NOMO-1 treated with DMSO at 0.1 percent for 48 hours (cell line): ENCODE measurements around the gene PLCB3.

Experiments used
- DNase-seq: peaks from one replicate; lab custom pipeline; 2025; ENCODE audit not compliant: unreplicated experiment; lab: John Stamatoyannopoulos, UW

The PLCB3 gene

DNA sequence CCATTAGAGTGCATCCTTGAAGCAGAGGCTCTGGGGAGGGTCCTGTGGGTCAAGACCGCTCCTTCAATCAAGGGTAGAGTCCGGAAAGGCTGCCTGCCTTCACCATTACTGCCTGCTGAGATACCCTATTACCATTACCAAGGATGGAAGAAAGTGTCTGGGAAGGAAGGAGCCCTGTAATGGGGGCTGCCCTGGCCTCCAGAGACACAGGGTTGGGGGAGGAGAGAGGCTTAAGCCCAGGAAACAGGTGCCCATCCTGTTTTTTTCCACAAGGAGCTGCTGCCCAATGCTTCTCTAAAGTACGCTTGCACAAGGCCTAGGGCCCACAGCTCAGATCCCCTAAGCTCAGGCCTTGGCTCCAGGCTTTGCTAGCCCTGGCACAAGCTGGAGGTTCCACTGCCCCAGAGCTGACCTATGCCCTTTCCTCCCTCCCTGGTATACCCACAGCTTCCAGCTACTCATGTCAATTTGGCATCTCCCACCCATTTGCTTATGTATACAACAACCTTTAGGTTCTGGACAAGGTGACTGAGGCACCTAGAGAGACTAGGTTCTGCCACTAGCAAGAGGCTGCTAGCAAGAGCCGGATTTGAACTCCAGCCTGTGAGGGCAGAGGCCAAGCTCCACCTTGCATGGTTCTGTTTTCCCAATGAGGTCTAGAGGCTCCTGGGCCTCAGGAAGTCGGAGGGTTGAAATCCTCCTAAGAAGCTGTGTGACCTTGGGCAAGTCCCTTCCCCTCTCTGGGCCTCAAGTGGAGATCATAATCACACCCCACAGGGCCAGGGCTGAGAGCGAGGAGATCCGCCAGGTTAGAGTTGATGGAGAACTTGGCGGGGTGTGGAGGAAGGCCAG lies 1.5 kb upstream of the PLCB3 start:
- no peak for DNase-seq

GRCh38 chr11:64250415-64251015 lies 815 bp upstream of the PLCB3 start:
- DNase-seq = no peak

- DNase-seq = no peak
These were observed 348 bp downstream of the PLCB3 start for GRCh38 chr11:64251753-64252002.

DNA sequence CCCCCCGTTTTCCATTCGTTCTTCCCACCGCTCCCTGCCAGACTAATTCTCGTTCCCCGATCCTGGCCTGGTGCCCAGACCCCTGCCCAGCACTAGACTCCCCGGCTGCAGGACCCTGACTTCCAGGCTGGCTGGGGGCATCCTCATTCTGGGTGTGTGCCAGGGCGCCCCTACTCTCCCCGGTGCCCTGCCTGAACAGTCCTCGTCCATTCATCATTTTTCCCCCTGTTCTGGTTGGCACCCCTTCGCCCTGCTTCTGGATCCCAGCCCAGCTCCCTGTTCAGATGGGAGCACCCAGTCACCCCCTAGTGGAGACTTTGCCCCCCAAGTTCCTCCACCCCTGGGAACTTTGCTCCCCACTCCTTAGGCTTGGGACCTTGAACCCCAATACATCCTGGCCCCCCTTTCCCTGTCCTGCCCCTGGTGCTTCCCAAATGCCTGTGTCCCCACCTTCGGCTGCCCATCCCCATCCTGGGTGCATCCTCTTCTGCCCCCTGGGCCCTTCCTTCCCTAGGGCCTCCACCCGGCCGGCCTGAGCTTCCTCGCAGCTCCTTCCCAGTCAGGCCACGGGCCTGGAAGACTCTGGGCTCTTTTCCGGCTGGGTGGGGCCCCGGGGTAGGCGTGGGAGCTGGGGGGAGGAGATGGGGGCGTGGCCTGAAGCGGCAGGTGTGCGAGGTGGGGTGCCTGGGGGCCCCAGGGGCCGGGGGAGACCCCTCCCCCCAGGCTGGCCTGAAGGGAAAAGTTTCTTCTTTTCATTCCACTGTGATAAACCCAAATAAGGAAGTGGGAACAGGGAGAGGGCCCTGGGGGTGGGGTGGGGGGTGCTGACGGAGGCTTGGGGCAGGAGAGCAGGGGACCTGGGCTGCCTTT lies 908 bp downstream of the PLCB3 start:
- no peak for DNase-seq

- DNase-seq = no peak
These were observed 1.7 kb downstream of the PLCB3 start for GRCh38 chr11:64253043-64253442.

- no peak for DNase-seq
These were observed 2.2 kb downstream of the PLCB3 start for GRCh38 chr11:64253481-64253880.

DNA sequence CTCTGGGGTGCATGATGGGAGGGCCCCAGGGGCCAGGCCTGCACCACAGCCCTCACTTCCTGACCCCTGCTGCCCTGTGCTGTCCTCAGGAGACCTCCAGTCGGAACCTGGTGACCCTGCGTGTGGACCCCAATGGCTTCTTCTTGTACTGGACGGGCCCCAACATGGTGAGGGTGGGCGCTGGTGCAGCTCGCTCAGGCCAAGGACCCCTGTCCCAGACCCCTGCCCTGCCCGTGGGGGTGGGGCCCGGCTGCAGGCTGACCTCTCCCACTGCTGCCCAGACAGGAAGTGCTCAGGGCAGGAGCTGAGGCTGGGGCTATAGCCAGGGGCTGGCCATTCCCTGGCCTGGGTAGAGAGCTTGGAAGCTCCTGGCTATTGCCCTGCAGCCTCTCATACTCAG lies 3.0 kb downstream of the PLCB3 start:
- DNase-seq = no peak

DNA sequence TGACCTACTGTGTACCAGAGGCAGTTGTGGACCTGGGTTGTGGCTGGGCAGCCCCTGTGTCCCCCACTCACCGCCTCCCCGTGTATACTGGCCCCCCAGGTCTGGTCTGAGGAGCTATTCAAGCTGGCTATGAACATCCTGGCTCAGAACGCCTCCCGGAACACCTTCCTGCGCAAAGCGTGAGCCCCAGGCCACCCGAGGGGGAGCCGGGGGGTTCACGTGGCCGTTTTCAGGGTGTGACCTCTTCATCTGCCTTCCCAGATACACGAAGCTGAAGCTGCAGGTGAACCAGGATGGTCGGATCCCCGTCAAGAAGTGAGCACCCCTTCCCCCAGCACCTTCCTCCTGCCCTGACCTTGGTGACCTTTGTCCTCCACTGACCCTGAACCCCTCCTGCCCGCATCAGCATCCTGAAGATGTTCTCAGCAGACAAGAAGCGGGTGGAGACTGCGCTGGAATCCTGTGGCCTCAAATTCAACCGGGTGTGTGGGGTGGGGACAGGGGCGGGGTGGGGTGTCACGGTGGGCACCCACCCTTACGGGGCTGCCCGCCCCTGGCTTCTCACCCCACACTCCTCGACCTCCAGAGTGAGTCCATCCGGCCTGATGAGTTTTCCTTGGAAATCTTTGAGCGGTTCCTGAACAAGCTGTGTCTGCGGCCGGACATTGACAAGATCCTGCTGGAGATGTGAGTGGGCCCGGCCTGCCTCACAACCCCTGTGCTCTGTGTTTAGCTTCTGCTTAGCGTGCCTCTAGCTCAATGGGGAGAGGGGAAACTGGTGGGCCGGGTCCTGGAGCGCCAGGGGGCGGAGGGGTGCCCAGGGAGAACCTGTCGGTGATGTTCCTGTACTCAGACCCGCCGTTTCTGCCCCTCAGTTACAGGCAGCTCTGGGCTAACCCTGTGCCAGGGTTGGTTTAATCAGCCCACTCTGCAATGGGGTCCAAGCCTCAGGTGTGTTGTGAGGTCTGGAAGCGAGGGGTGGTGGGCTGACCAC lies 4.1 kb downstream of the PLCB3 start:
- no peak for DNase-seq

DNA sequence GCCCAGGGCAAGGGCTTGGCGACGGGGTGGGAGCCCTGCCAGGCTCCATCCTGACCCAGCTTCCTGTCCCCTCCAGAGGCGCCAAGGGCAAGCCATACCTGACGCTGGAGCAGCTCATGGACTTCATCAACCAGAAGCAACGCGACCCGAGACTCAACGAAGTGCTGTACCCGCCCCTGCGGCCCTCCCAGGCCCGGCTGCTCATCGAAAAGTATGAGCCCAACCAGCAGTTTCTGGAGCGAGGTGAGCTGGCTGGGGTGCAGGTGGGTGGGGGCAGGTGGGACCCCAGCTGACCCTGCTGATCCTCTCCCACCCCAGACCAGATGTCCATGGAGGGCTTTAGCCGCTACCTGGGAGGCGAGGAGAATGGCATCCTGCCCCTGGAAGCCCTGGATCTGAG lies 5.0 kb downstream of the PLCB3 start:
- no peak for DNase-seq

GRCh38 chr11:64258356-64258755 lies 7.0 kb downstream of the PLCB3 start:
- no peak for DNase-seq

DNA sequence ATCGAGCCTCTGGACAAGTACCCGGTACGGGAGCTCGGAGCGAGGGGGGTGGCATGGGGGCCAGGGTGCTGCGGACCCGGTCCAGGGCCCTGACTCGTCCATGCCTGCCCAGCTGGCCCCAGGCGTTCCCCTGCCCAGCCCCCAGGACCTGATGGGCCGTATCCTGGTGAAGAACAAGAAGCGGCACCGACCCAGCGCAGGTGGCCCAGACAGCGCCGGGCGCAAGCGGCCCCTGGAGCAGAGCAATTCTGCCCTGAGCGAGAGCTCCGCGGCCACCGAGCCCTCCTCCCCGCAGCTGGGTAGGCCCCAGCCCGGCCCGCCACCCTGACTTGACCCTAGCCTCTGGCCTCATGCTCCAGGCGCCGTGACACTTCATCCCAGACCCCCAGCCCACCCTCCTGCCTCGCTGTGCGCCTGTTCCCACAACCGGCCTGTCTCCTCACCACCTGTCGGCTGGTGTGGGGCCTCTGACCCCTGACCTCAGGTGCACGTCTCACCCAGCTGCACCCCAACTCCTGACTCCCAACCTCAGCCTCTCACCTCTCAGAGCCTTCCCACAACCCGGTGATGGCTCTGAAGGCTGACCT lies 7.7 kb downstream of the PLCB3 start:
- no peak for DNase-seq

- DNase-seq = no peak
These were observed 8.3 kb downstream of the PLCB3 start for GRCh38 chr11:64259533-64260067.

DNA sequence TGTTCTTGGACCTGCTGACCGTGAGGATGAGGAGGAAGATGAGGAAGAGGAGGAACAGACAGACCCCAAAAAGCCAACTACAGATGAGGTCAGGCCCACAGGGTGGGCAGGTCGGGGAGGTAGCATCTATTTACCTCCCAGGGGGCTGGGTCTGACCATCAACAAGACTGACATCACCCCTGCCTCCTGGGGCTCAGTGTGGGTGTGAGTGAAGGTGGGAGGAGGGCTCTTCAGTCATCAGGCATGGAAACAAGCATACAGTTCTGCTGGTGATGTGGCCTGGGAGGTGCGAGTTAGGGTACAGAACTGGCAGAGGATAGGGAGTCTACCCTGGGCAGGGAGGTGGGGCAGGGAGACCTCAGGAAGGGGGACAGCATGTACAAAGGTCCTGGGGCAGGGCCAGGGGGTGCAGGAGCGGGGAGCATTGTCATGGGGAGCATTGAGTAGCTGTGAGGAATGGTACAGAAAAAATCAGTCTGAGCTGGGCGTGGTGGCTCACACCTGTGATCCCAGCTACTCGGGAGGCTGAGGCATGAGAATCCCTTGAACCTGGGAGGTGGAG lies 8.9 kb downstream of the PLCB3 start:
- DNase-seq = no peak

DNA sequence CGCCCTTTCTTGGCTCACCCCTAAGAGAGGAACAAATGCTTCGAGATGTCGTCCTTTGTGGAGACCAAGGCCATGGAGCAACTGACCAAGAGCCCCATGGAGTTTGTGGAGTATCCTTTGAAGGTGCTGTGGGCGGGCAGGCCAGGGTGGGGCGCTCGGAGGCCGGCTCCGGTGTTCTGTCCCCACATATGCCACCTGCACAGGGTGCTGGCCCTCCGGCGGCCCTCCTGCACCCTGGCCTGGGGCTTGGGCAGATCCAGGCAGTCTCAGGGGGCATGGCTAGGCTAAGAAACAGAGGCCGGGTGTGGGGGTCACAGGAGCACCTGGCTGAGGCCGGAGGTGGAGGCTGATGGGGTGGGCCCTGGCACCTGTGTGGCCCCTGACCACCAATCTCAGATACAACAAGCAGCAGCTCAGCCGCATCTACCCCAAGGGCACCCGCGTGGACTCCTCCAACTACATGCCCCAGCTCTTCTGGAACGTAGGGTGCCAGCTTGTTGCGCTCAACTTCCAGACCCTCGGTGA lies 10.3 kb downstream of the PLCB3 start:
- no peak for DNase-seq

DNA sequence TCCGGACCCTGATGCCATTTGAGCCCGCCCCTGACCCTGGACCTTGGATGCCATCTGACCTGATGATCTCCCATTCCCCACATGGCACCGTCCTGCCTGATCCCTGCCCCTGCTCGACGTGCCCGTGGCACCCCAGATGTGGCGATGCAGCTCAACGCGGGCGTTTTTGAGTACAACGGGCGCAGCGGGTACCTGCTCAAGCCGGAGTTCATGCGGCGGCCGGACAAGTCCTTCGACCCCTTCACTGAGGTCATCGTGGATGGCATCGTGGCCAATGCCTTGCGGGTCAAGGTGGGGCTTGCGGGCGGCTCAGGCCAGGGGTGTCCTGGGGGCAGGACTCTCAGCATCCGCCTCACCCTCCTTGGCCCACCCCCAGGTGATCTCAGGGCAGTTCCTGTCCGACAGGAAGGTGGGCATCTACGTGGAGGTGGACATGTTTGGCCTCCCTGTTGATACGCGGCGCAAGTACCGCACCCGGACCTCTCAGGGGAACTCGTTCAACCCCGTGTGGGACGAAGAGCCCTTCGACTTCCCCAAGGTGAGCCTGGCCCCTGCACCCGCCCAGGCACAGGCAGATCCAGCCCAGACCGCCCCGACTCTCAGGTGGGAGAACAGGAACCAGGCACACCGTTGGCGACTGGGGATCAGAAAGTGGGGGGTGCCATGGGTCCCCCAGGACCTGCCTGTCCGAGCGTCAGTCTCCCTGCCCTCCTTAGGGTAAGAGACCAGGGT lies 11.1 kb downstream of the PLCB3 start:
- no peak for DNase-seq

- DNase-seq = no peak
These were observed 12.0 kb downstream of the PLCB3 start for GRCh38 chr11:64263021-64263946.

DNA sequence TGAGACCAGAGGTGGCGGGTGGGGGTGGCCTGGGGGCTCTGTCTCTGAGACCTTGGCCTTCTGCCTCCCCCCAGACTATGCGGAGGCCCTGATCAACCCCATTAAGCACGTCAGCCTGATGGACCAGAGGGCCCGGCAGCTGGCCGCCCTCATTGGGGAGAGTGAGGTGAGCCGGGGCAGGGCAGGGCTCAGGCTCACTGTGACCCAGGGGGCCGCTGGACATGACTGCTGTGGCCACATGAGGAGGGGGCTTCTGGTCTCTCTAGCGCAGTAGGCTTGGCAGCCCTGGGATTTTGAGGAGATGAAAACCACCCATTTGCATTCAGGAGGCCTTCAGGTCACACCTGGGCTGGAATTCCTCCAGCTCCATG lies 12.6 kb downstream of the PLCB3 start:
- no peak for DNase-seq

DNA sequence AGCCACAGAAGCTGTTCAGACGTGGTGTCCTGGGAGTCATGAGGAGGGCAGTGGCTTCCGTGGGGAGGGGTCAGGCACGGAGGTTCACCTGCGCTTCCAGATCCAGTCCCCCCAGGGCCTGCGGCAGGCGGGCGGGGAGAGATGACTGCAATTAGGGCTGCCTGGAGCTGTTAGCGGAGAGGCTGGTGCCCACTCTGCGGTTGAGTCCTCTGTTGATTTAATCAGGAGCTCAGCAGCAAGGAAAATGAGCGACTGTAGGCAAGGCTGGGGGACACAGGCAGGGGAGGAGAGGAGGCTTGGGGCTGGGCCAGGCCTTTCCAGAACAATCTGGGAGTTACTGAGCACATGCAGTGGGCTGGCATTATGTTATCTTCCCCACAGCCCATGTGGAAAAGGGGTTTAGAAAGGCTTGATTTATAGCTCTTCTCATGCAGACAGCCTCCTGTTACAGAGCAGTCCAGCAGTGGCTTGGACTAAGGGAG lies 13.1 kb downstream of the PLCB3 start:
- no peak for DNase-seq
